Stimulated activated naive CD8-positive, alpha-beta T cell treated with anti-CD3 and anti-CD28 coated beads, Interleukin-15, Interleukin-2, amounts not matched to agents 100 ng/mL and 50 ng/mL, for 24 hours (primary cell): ENCODE results near the gene DOCK2.

Experiments
- H3K27ac Mint-ChIP-seq: one replicate; pipeline ENCODE4 v1.8.0; 2021; ENCODE audit warnings: mild to moderate bottlenecking, mixed read lengths
- H3K27me3 Mint-ChIP-seq: one replicate; pipeline ENCODE4 v1.8.0; 2021; ENCODE audit warnings: mixed read lengths
- H3K36me3 Mint-ChIP-seq: one replicate; pipeline ENCODE4 v1.8.0; 2021; ENCODE audit warnings: low read depth, mixed read lengths
- H3K4me1 Mint-ChIP-seq: one replicate; pipeline ENCODE4 v1.8.0; 2021; ENCODE audit warnings: low read depth, mixed read lengths
- H3K4me3 Mint-ChIP-seq: one replicate; pipeline ENCODE4 v1.8.0; 2021; ENCODE audit warnings: mild to moderate bottlenecking, mixed read lengths
- H3K9me3 Mint-ChIP-seq: one replicate; pipeline ENCODE4 v1.8.0; 2021; ENCODE audit warnings: mixed read lengths

The DOCK2 gene

GRCh38 chr5:169880012-169880663 lies 243.1 kb downstream of the DOCK2 start:
- H3K27ac Mint-ChIP-seq = no peak overlapping the region
- H3K9me3 Mint-ChIP-seq = no peaks in the 10 kb centered on the region
- H3K4me1 Mint-ChIP-seq = peaks cover 8% of the 10 kb centered on the region
- H3K27me3 Mint-ChIP-seq = no peaks in the 10 kb centered on the region
- H3K4me3 Mint-ChIP-seq = no peak overlapping the region
- H3K36me3 Mint-ChIP-seq = peaks cover 49% of the 10 kb centered on the region

- Mint-ChIP-seq H3K4me1 (peaks cover 8% of the 10 kb centered on the region), H3K4me3 (no peak overlapping the region), H3K27ac (no peak overlapping the region)
Observed at GRCh38 chr5:169880785-169881184, 243.7 kb downstream of the DOCK2 start.

GRCh38 chr5:169881702-169882303 lies 244.7 kb downstream of the DOCK2 start:
- H3K4me1 Mint-ChIP-seq = peaks cover 1% of the 10 kb centered on the region
- no peak overlapping the region for H3K27ac Mint-ChIP-seq
- no peak overlapping the region for H3K4me3 Mint-ChIP-seq
- no peaks in the 10 kb centered on the region for H3K9me3 Mint-ChIP-seq
- peaks cover 51% of the 10 kb centered on the region for H3K36me3 Mint-ChIP-seq
- H3K27me3 Mint-ChIP-seq = no peaks in the 10 kb centered on the region

More at GRCh38 chr5:169880785-169881184, 243.7 kb downstream of the DOCK2 start:
- H3K9me3 Mint-ChIP-seq = no peaks in the 10 kb centered on the region
- H3K27me3 Mint-ChIP-seq = no peaks in the 10 kb centered on the region
- H3K36me3 Mint-ChIP-seq = peaks cover 50% of the 10 kb centered on the region

- Mint-ChIP-seq H3K27ac (no peak overlapping the region), H3K27me3 (no peaks in the 10 kb centered on the region), H3K4me3 (no peak overlapping the region), H3K36me3 (peaks cover 43% of the 10 kb centered on the region), H3K4me1 (no peaks in the 10 kb centered on the region), H3K9me3 (no peaks in the 10 kb centered on the region)
Observed at GRCh38 chr5:169886033-169886432, 249.0 kb downstream of the DOCK2 start.

- Mint-ChIP-seq H3K4me1 (no peaks in the 10 kb centered on the region), H3K27ac (no peak overlapping the region), H3K27me3 (no peaks in the 10 kb centered on the region), H3K9me3 (no peaks in the 10 kb centered on the region), H3K36me3 (peaks cover 43% of the 10 kb centered on the region), H3K4me3 (no peak overlapping the region)
Observed at GRCh38 chr5:169886677-169887076, 249.6 kb downstream of the DOCK2 start.

- Mint-ChIP-seq H3K9me3 (no peaks in the 10 kb centered on the region), H3K4me1 (no peaks in the 10 kb centered on the region), H3K27me3 (no peaks in the 10 kb centered on the region), H3K27ac (no peak overlapping the region), H3K36me3 (peaks cover 46% of the 10 kb centered on the region), H3K4me3 (no peak overlapping the region)
Observed at GRCh38 chr5:169889572-169889971, 252.5 kb downstream of the DOCK2 start.

GRCh38 chr5:169893010-169893409 lies 255.9 kb downstream of the DOCK2 start:
- no peaks in the 10 kb centered on the region for H3K9me3 Mint-ChIP-seq
- peaks cover 49% of the 10 kb centered on the region for H3K36me3 Mint-ChIP-seq

GRCh38 chr5:169893571-169893970 lies 256.5 kb downstream of the DOCK2 start:
- H3K27me3 Mint-ChIP-seq = no peaks in the 10 kb centered on the region
- H3K4me1 Mint-ChIP-seq = no peaks in the 10 kb centered on the region
- H3K27ac Mint-ChIP-seq = no peak overlapping the region
- no peaks in the 10 kb centered on the region for H3K9me3 Mint-ChIP-seq
- H3K36me3 Mint-ChIP-seq = peaks cover 50% of the 10 kb centered on the region
- H3K4me3 Mint-ChIP-seq = no peak overlapping the region

More at GRCh38 chr5:169893010-169893409, 255.9 kb downstream of the DOCK2 start:
- Mint-ChIP-seq H3K27ac (peak overlapping the region; percentile 17), H3K4me3 (no peak overlapping the region), H3K27me3 (no peaks in the 10 kb centered on the region), H3K4me1 (no peaks in the 10 kb centered on the region)

GRCh38 chr5:169895926-169896325 lies 258.9 kb downstream of the DOCK2 start:
- Mint-ChIP-seq H3K4me3 (no peak overlapping the region), H3K9me3 (no peaks in the 10 kb centered on the region), H3K36me3 (peaks cover 60% of the 10 kb centered on the region), H3K27ac (no peak overlapping the region), H3K27me3 (no peaks in the 10 kb centered on the region), H3K4me1 (peaks cover 9% of the 10 kb centered on the region)

GRCh38 chr5:169897481-169897880 lies 260.4 kb downstream of the DOCK2 start:
- Mint-ChIP-seq H3K27ac (no peak overlapping the region), H3K9me3 (no peaks in the 10 kb centered on the region), H3K27me3 (no peaks in the 10 kb centered on the region), H3K4me1 (peaks cover 23% of the 10 kb centered on the region), H3K4me3 (no peak overlapping the region), H3K36me3 (peaks cover 66% of the 10 kb centered on the region)

GRCh38 chr5:169901896-169902295 lies 264.8 kb downstream of the DOCK2 start:
- peaks cover 23% of the 10 kb centered on the region for H3K4me1 Mint-ChIP-seq
- H3K36me3 Mint-ChIP-seq = peaks cover 38% of the 10 kb centered on the region
- H3K9me3 Mint-ChIP-seq = no peaks in the 10 kb centered on the region
- no peak overlapping the region for H3K4me3 Mint-ChIP-seq
- H3K27me3 Mint-ChIP-seq = no peaks in the 10 kb centered on the region
- H3K27ac Mint-ChIP-seq = peak overlapping the region; percentile 82

- H3K4me1 Mint-ChIP-seq = peaks cover 23% of the 10 kb centered on the region
- no peak overlapping the region for H3K27ac Mint-ChIP-seq
- peaks cover 28% of the 10 kb centered on the region for H3K36me3 Mint-ChIP-seq
- H3K27me3 Mint-ChIP-seq = no peaks in the 10 kb centered on the region
- no peak overlapping the region for H3K4me3 Mint-ChIP-seq
- no peaks in the 10 kb centered on the region for H3K9me3 Mint-ChIP-seq
Observed at GRCh38 chr5:169904059-169904458, 267.0 kb downstream of the DOCK2 start.

GRCh38 chr5:169904508-169904907 lies 267.4 kb downstream of the DOCK2 start:
- no peak overlapping the region for H3K27ac Mint-ChIP-seq
- no peaks in the 10 kb centered on the region for H3K27me3 Mint-ChIP-seq
- H3K9me3 Mint-ChIP-seq = no peaks in the 10 kb centered on the region
- no peak overlapping the region for H3K4me3 Mint-ChIP-seq
- peaks cover 25% of the 10 kb centered on the region for H3K36me3 Mint-ChIP-seq
- peaks cover 23% of the 10 kb centered on the region for H3K4me1 Mint-ChIP-seq

GRCh38 chr5:169905017-169905416 lies 267.9 kb downstream of the DOCK2 start:
- no peaks in the 10 kb centered on the region for H3K27me3 Mint-ChIP-seq
- H3K4me3 Mint-ChIP-seq = no peak overlapping the region
- H3K27ac Mint-ChIP-seq = no peak overlapping the region
- H3K4me1 Mint-ChIP-seq = peaks cover 23% of the 10 kb centered on the region
- no peaks in the 10 kb centered on the region for H3K9me3 Mint-ChIP-seq
- peaks cover 20% of the 10 kb centered on the region for H3K36me3 Mint-ChIP-seq

GRCh38 chr5:169906745-169907649 lies 269.9 kb downstream of the DOCK2 start:
- peak overlapping the region; percentile 26 for H3K27ac Mint-ChIP-seq
- H3K27me3 Mint-ChIP-seq = no peaks in the 10 kb centered on the region
- H3K4me1 Mint-ChIP-seq = peaks cover 4% of the 10 kb centered on the region

More at GRCh38 chr5:169906745-169907649, 269.9 kb downstream of the DOCK2 start:
- no peak overlapping the region for H3K4me3 Mint-ChIP-seq
- peaks cover 2% of the 10 kb centered on the region for H3K36me3 Mint-ChIP-seq
- no peaks in the 10 kb centered on the region for H3K9me3 Mint-ChIP-seq
